IPS-18c (cell line): ENCODE data around the gene HOXB9.

Experiments used
- H3K4me3 ChIP-seq: 2 replicates; pipeline ENCODE4 v1.7.0; 2013; ENCODE audit warnings: low read depth, mild to moderate bottlenecking, low read length, moderate library complexity; ENCODE audit not compliant: insufficient read depth
- H3K9me3 ChIP-seq: one replicate; pipeline ENCODE4 v1.6.1; 2013; ENCODE audit warnings: mild to moderate bottlenecking, low read length, moderate library complexity; ENCODE audit not compliant: control insufficient read depth, insufficient read depth

The HOXB9 gene

GRCh38 chr17:48642059-48642842 lies 16.1 kb upstream of the HOXB9 start:
- Histone ChIP-seq H3K4me3 (no peak overlapping the region), H3K9me3 (peaks cover 4% of the 10 kb centered on the region)

- Histone ChIP-seq H3K9me3 (peaks cover 4% of the 10 kb centered on the region), H3K4me3 (no peak overlapping the region)
Measured at GRCh38 chr17:48641541-48642058, 15.4 kb upstream of the HOXB9 start.

GRCh38 chr17:48640858-48641180 lies 14.7 kb upstream of the HOXB9 start:
- no peak overlapping the region for H3K4me3 ChIP-seq
- peaks cover 4% of the 10 kb centered on the region for H3K9me3 ChIP-seq

GRCh38 chr17:48639982-48640857 lies 14.1 kb upstream of the HOXB9 start:
- Histone ChIP-seq H3K9me3 (peaks cover 4% of the 10 kb centered on the region), H3K4me3 (no peak overlapping the region)

- no peak overlapping the region for H3K4me3 ChIP-seq
- H3K9me3 ChIP-seq = peaks cover 4% of the 10 kb centered on the region
Measured at GRCh38 chr17:48639136-48639535, 13.0 kb upstream of the HOXB9 start.

- H3K4me3 ChIP-seq = no peak overlapping the region
- peaks cover 3% of the 10 kb centered on the region for H3K9me3 ChIP-seq
Measured at GRCh38 chr17:48637323-48638260, 11.4 kb upstream of the HOXB9 start.

- no peaks in the 10 kb centered on the region for H3K9me3 ChIP-seq
- H3K4me3 ChIP-seq = no peak overlapping the region
Measured at GRCh38 chr17:48636177-48637018, 10.2 kb upstream of the HOXB9 start.

GRCh38 chr17:48634493-48635208 lies 8.5 kb upstream of the HOXB9 start:
- H3K9me3 ChIP-seq = no peaks in the 10 kb centered on the region
- H3K4me3 ChIP-seq = no peak overlapping the region

GRCh38 chr17:48633266-48633677 lies 7.1 kb upstream of the HOXB9 start:
- Histone ChIP-seq H3K4me3 (no peak overlapping the region), H3K9me3 (no peaks in the 10 kb centered on the region)

- H3K9me3 ChIP-seq = no peaks in the 10 kb centered on the region
- no peak overlapping the region for H3K4me3 ChIP-seq
Measured at GRCh38 chr17:48632579-48633265, 6.6 kb upstream of the HOXB9 start.

GRCh38 chr17:48631693-48632578 lies 5.8 kb upstream of the HOXB9 start:
- no peak overlapping the region for H3K4me3 ChIP-seq

GRCh38 chr17:48630925-48631692 lies 5.0 kb upstream of the HOXB9 start:
- Histone ChIP-seq H3K9me3 (no peaks in the 10 kb centered on the region), H3K4me3 (no peak overlapping the region)

More at GRCh38 chr17:48631693-48632578, 5.8 kb upstream of the HOXB9 start:
- H3K9me3 ChIP-seq = no peaks in the 10 kb centered on the region

- H3K4me3 ChIP-seq = no peak overlapping the region
Measured at GRCh38 chr17:48630009-48630924, 4.1 kb upstream of the HOXB9 start.

More at GRCh38 chr17:48630009-48630924, 4.1 kb upstream of the HOXB9 start:
- peaks cover 2% of the 10 kb centered on the region for H3K9me3 ChIP-seq
